ENCODE results near the gene YLPM1.
A peak's percentile ranks its signal among the peaks of the same experiment; 100 is the strongest.

YLPM1 gene

GRCh38 chr14:74875941-74876913 is 113.1 kb downstream of the YLPM1 start, which contains the start of gene PROX2:
Gene PROX2 (minus strand): TSS chr14:74876145. CDS start chr14:74863834, 12,311 bp downstream.
- DNase-seq (ENCODE audit: low spot score): peak; percentile 46

DNA sequence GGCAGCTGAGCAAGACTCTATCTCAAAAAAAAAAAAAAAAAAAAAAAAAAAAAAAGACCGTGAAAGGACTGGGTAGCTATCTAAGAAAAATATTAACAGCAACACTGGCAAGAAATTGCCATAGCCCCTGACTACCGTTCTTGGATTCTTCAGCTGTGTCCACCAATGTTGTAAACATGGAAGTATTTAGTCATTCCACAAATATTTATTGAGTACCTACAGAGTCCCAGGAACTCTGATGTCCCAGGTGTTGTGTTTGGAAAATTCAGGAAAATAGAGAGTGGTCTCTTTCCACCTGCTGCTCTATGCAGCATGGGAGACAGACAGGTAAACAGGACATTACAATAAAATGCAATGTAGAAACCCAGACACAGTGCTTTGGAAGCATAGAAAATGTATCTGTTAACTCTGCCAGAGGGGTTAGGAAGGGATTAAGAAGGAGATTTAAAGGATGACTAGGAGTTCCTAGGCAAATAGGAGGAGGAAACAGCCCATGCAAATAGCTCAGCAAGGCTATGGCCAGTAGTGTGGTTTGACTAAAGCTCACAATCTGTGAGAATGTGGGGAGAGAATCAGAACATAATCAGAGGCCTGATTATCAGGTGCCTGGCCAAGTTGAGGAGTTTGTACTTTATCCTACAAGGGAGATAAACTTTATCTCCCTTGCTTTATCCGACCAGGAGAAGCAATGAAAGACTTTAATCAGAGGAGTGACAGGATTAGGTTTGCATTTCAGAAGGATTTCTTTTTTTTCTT is 116.5 kb downstream of the YLPM1 start:
- no peak for DNase-seq (ENCODE audit: low spot score)

DNA sequence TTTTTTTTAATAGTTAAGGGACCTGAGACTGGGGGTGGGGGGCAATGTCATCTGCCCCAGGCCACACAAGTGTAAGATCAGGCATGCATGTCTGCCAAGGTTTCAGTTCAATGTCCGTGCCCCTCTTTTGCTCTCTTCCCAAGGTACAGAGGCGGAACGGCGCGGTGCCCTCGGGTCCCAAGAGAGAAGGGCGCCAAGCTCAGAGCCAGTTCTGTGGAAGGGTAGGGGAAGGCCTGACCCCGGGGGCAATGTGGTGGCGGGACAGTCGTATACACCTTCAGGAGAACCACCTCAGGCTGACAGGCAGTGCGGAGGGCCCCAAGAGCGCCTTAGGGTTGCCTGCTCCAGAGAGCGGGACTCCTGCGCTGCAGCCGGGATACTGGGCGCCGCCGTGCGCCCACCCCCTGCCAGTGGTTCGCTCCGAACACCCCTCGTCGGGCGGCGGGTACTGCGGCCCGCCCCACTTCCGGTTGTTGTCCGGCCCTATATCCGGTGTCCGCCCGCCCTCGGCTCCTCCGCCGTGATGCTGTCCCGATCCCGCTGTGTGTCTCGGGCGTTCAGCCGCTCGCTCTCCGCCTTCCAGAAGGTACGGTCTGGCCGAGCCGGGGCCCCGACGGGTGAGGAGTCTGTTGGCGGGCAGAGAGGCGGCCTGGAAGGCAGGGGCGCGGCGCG is 118.5 kb downstream of the YLPM1 start, which contains the start of gene DLST:
Gene DLST, plus strand, starts transcription at position 486 of the 672 bp plus-strand sequence. Its CDS starts 38 bp downstream, at position 524.
- peak; percentile 95 for DNase-seq (ENCODE audit: low spot score)

DNA sequence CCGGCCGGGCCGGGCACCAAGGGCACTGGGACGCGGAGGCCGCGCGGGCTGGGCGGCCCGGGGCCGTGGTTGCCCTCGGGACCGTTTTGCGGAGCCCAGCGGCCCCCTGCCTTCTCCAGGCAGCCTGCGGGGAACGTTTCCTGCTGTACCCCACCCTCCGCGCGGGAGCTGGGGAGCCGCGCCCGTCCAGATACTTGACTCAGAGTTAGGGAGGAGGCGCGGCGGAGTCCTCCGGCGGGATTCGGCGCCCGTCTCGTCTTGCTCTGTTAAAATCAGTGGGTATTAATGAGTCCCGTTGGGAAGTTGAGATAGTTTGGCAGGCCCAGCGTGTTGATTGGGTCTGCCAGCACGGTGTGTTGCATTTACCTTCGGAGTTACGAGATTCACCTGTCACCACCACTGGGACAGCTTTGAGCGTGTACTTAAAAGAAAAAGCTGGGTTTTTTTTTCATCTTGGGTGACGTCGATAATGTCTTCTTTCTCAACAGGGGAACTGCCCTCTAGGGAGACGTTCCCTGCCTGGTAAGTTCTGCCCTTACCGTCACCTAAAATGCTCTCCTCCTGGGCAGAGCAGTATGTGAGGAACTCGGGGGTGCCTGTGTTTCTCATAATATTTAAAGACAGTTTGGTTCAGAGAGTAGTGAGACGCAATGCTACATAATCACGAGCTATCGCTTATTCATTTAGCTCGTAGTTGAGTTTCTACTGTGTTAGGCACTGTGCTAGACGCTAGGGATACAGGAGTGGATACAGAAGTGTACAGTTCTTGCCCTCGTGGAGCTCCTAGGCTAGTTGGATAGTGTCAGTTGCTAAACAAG is 119.2 kb downstream of the YLPM1 start:
- peak; percentile 55 for DNase-seq (ENCODE audit: low spot score)

Measured in hepatic stellate cell (primary cell).